H9 (cell line): ENCODE measurements around the gene CIART. TPM values are rescaled to one million over a fixed set of nuclear protein-coding genes. Genes with fewer than 3 reads are reported as not detected.
A peak's percentile ranks its signal among the peaks of the same experiment; 100 is the strongest.

Experiments
- DNase-seq: peaks from one replicate; pipeline ENCODE4 v3.0.0-alpha.2; 2017
- H2AFZ ChIP-seq: one replicate; pipeline ENCODE4 v1.6.1; 2013; ENCODE audit warnings: mild to moderate bottlenecking, low read length, control low read depth, moderate library complexity
- H2AK5ac ChIP-seq: 2 replicates; pipeline ENCODE4 v1.6.1; 2013; ENCODE audit warnings: low read length, control low read depth, mixed read lengths; ENCODE audit not compliant: insufficient read length
- H2BK120ac ChIP-seq: one replicate; pipeline ENCODE4 v1.6.1; 2013; ENCODE audit warnings: low read depth, mild to moderate bottlenecking, low read length, control low read depth, inconsistent platforms; ENCODE audit not compliant: poor library complexity, severe bottlenecking
- H2BK12ac ChIP-seq: 2 replicates; pipeline ENCODE4 v1.6.1; 2013; ENCODE audit warnings: low read length, control low read depth, mixed read lengths, low read depth; ENCODE audit not compliant: insufficient read length
- H2BK15ac ChIP-seq: 2 replicates; pipeline ENCODE4 v1.6.1; 2013; ENCODE audit warnings: low read depth, low read length, control low read depth
- H2BK20ac ChIP-seq: one replicate; pipeline ENCODE4 v1.6.1; 2013; ENCODE audit warnings: low read depth, mild to moderate bottlenecking, low read length, control low read depth, inconsistent platforms; ENCODE audit not compliant: poor library complexity, severe bottlenecking
- H2BK5ac ChIP-seq: 2 replicates; pipeline ENCODE4 v1.6.1; 2013; ENCODE audit warnings: low read length, control low read depth, mixed read lengths; ENCODE audit not compliant: insufficient read length
- H3K14ac ChIP-seq: 2 replicates; pipeline ENCODE4 v1.6.1; 2013; ENCODE audit warnings: low read length, control low read depth; ENCODE audit not compliant: insufficient read depth
- H3K18ac ChIP-seq: 2 replicates; pipeline ENCODE4 v1.6.1; 2013; ENCODE audit warnings: low read depth, mild to moderate bottlenecking, mixed read lengths, low read length, control low read depth; ENCODE audit not compliant: insufficient read length
- H3K23ac ChIP-seq: 2 replicates; pipeline ENCODE4 v1.6.1; 2013; ENCODE audit warnings: low read length, control low read depth, mixed read lengths, low read depth; ENCODE audit not compliant: insufficient read length
- H3K23me2 ChIP-seq: 2 replicates; pipeline ENCODE4 v1.6.1; 2013; ENCODE audit warnings: low read depth, mild to moderate bottlenecking, mixed read lengths, low read length, control low read depth; ENCODE audit not compliant: insufficient read length, poor library complexity, severe bottlenecking
- H3K27ac ChIP-seq: 2 replicates; pipeline ENCODE4 v1.5.1; 2013; ENCODE audit warnings: low read length, control low read depth, mixed read lengths, low read depth; ENCODE audit not compliant: insufficient read length
- H3K27me3 ChIP-seq: 2 replicates; pipeline ENCODE4 v1.6.1; 2013; ENCODE audit warnings: low read length, control low read depth, inconsistent platforms; ENCODE audit not compliant: insufficient read depth
- H3K4ac ChIP-seq: 2 replicates; pipeline ENCODE4 v1.6.1; 2013; ENCODE audit warnings: low read depth, mild to moderate bottlenecking, control low read depth, inconsistent platforms, low read length, moderate library complexity
- H3K4me1 ChIP-seq: 2 replicates; pipeline ENCODE4 v1.6.1; 2013; ENCODE audit warnings: low read length, control low read depth, inconsistent platforms; ENCODE audit not compliant: insufficient read depth
- H3K4me2 ChIP-seq: 2 replicates; pipeline ENCODE4 v1.6.1; 2013; ENCODE audit warnings: low read length, control low read depth, mixed read lengths; ENCODE audit not compliant: insufficient read length, insufficient read depth
- H3K56ac ChIP-seq: 2 replicates; pipeline ENCODE4 v1.6.1; 2013; ENCODE audit warnings: low read depth, mild to moderate bottlenecking, mixed read lengths, low read length, control low read depth; ENCODE audit not compliant: insufficient read length
- H3K79me1 ChIP-seq: 2 replicates; pipeline ENCODE4 v1.6.1; 2013; ENCODE audit warnings: low read depth, mild to moderate bottlenecking, moderate library complexity, low read length, control low read depth, inconsistent platforms; ENCODE audit not compliant: insufficient read depth, poor library complexity, severe bottlenecking
- H3K79me2 ChIP-seq: 2 replicates; pipeline ENCODE4 v1.6.1; 2013; ENCODE audit warnings: low read length, control low read depth, inconsistent platforms; ENCODE audit not compliant: insufficient read depth
- H3K9ac ChIP-seq: 2 replicates; pipeline ENCODE4 v1.6.1; 2013; ENCODE audit warnings: low read length, control low read depth, mixed read lengths; ENCODE audit not compliant: insufficient read length; ENCODE audit errors: extremely low read depth
- H3K9me3 ChIP-seq: one replicate; pipeline ENCODE4 v1.6.1; 2013; ENCODE audit warnings: low read depth, low read length, inconsistent platforms; ENCODE audit not compliant: control insufficient read depth
- H3T11ph ChIP-seq: one replicate; pipeline ENCODE4 v1.6.1; 2013; ENCODE audit warnings: mild to moderate bottlenecking, low read length, control low read depth, inconsistent platforms
- H4K20me1 ChIP-seq: one replicate; pipeline ENCODE4 v1.6.1; 2013; ENCODE audit not compliant: control insufficient read depth, insufficient read length, insufficient read depth
- H4K5ac ChIP-seq: 2 replicates; pipeline ENCODE4 v1.6.1; 2013; ENCODE audit warnings: low read depth, mild to moderate bottlenecking, mixed read lengths, low read length, control low read depth; ENCODE audit not compliant: insufficient read length
- H4K8ac ChIP-seq: replicated peaks from 2 replicates; pipeline ENCODE4 v1.6.1; 2013; ENCODE audit warnings: low read length, control low read depth, mixed read lengths, low read depth; ENCODE audit not compliant: insufficient read length
- H4K91ac ChIP-seq: 2 replicates; pipeline ENCODE4 v1.6.1; 2013; ENCODE audit warnings: low read depth, mild to moderate bottlenecking, moderate library complexity, mixed read lengths, low read length, control low read depth; ENCODE audit not compliant: insufficient read length
- H3K27ac Mint-ChIP-seq, 3 experiments: 2 replicates in 2 of 3; 3 replicates in 1 of 3; pipeline ENCODE4 v1.8.0; 2020 to 2021; ENCODE audit warnings: mixed read lengths in 3 of 3, mild to moderate bottlenecking in 1 of 3, moderate library complexity in 1 of 3
- H3K27me3 Mint-ChIP-seq: 2 replicates; pipeline ENCODE4 v1.8.0; 2021; ENCODE audit warnings: low read depth, mild to moderate bottlenecking, moderate library complexity, mixed read lengths
- H3K36me3 Mint-ChIP-seq, 3 experiments: 2 replicates in 2 of 3; 3 replicates in 1 of 3; pipeline ENCODE4 v1.8.0; 2020 to 2021; ENCODE audit warnings: low read depth in 3 of 3, mixed read lengths in 3 of 3; ENCODE audit not compliant: insufficient read depth in 1 of 3
- H3K4me1 Mint-ChIP-seq, 2 experiments: 2 replicates each; pipeline ENCODE4 v1.8.0; 2020; ENCODE audit warnings: mixed read lengths in 2 of 2
- H3K4me3 Mint-ChIP-seq, 2 experiments: 2 replicates in 1 of 2; 3 replicates in 1 of 2; pipeline ENCODE4 v1.8.0; 2020 to 2021; ENCODE audit warnings: mild to moderate bottlenecking in 2 of 2, mixed read lengths in 2 of 2, moderate library complexity in 1 of 2
- H3K9me3 Mint-ChIP-seq, 2 experiments: 2 replicates in 1 of 2; 3 replicates in 1 of 2; pipeline ENCODE4 v1.8.0; 2020; ENCODE audit warnings: mild to moderate bottlenecking in 2 of 2, mixed read lengths in 2 of 2, moderate library complexity in 1 of 2
- CTCF ChIP-seq: fragments of 200-600 bp; sonication (generic); conservative IDR thresholded peaks from 3 replicates; pipeline ENCODE4 v1.8.0; 2021; ENCODE audit warnings: antibody characterized with exemption, mild to moderate bottlenecking
- WGBS: extraction: QIAGEN DNeasy Blood & Tissue Kit; methylation state at CpG from one replicate; pipeline ENCODE4 v1.1.7; 2013; ENCODE audit warnings: missing lambda C conversion rate, low lambda C conversion rate, mixed read lengths; ENCODE audit not compliant: insufficient read length; ENCODE audit errors: extremely low coverage; 5-methylcytosine and 5-hydroxymethylcytosine counted together
- total RNA-seq: library from RNA; stranded (reverse); gene quantifications from 2 replicates; pipeline ENCODE4 v1.2.1, GENCODE V29; 2021

CIART gene
- total RNA-seq, 1 experiment from 2014 or later, result 15.6 TPM

GRCh38 chr1:150269451-150269850 lies 12.9 kb upstream of the CIART start:
- H3K4me1 ChIP-seq, result peaks cover 2% of the 10 kb centered on the region; the same call in 1 of the 2 replicates
- H3K27me3 ChIP-seq, result no peaks in the 10 kb centered on the region
- peak overlapping the region; percentile 44; the same call in 1 of the 2 replicates for H3K14ac ChIP-seq
- H2BK12ac ChIP-seq, result no peak overlapping the region
- H2AK5ac ChIP-seq, result no peak overlapping the region
- H3K27ac Mint-ChIP-seq, result peak overlapping the region; percentile 96 to 99 (median 97)
- H3K9me3 ChIP-seq, result no peaks in the 10 kb centered on the region
- peak overlapping the region; percentile 100 for H3K4me3 Mint-ChIP-seq
- H3T11ph ChIP-seq, result no peak overlapping the region
- peaks cover 22 to 36% (median 35%) of the 10 kb centered on the region in 3 experiments for H3K36me3 Mint-ChIP-seq
- H3K27me3 Mint-ChIP-seq, result no peaks in the 10 kb centered on the region
- peaks cover 6% of the 10 kb centered on the region; the same call in 1 of the 2 replicates for H3K79me2 ChIP-seq
- no peak overlapping the region for H2BK15ac ChIP-seq
- H2BK5ac ChIP-seq, result no peak overlapping the region
- no CpG with 5 or more reads among the region's 10 CpGs for WGBS
- no peak overlapping the region for H4K91ac ChIP-seq
- no peaks in the 10 kb centered on the region; a peak in 2 of 5 replicates for H3K9me3 Mint-ChIP-seq
- peak overlapping the region; percentile 47 for H3K18ac ChIP-seq
- no peak overlapping the region for H2AFZ ChIP-seq
- no peak overlapping the region for H2BK120ac ChIP-seq
- H3K79me1 ChIP-seq, result peaks cover 5% of the 10 kb centered on the region
- H4K8ac ChIP-seq, result no peak overlapping the region
- H2BK20ac ChIP-seq, result no peak overlapping the region
- H3K4me1 Mint-ChIP-seq, result peaks cover 45 to 50% of the 10 kb centered on the region in 2 experiments
- no peak for TF ChIP-seq CTCF
- H4K20me1 ChIP-seq, result no peaks in the 10 kb centered on the region
- H3K4me2 ChIP-seq, result peak overlapping the region; percentile 62
- no peak overlapping the region for H4K5ac ChIP-seq
- H3K27ac ChIP-seq, result peak overlapping the region; percentile 80
- peaks cover 20% of the 10 kb centered on the region for H3K23me2 ChIP-seq
- H3K9ac ChIP-seq, result peak overlapping the region; percentile 71
- no peak overlapping the region for H3K56ac ChIP-seq
- no peak for DNase-seq
- no peak overlapping the region for H3K4ac ChIP-seq
- no peak overlapping the region for H3K23ac ChIP-seq
